Measurements from ENCODE around the gene LMAN2L.

LMAN2L gene

GRCh38 chr2:96739633-96740428 lies at the start of gene LMAN2L:
Gene LMAN2L, minus strand, starts transcription at chr2:96740064. Its CDS starts 24 bp downstream, at chr2:96740040.
- DNase-seq (ENCODE audit: low read depth, low spot score): peak; percentile 87

GRCh38 chr2:96789245-96789617 lies 49.4 kb upstream of the LMAN2L start:
- no peak for DNase-seq (ENCODE audit: low read depth, low spot score)

- no peak for DNase-seq (ENCODE audit: low read depth, low spot score)
Measured at GRCh38 chr2:96788442-96789244, 48.8 kb upstream of the LMAN2L start.

- no peak for DNase-seq (ENCODE audit: low read depth, low spot score)
Measured at GRCh38 chr2:96787411-96787810, 47.5 kb upstream of the LMAN2L start.

- DNase-seq (ENCODE audit: low read depth, low spot score): no peak
Measured at GRCh38 chr2:96783388-96783787, 43.5 kb upstream of the LMAN2L start.

- no peak for DNase-seq (ENCODE audit: low read depth, low spot score)
Measured at GRCh38 chr2:96775160-96775559, 35.3 kb upstream of the LMAN2L start.

- no peak for DNase-seq (ENCODE audit: low read depth, low spot score)
Measured at GRCh38 chr2:96773922-96774321, 34.1 kb upstream of the LMAN2L start.

GRCh38 chr2:96772903-96773671 lies 33.2 kb upstream of the LMAN2L start:
- no peak for DNase-seq (ENCODE audit: low read depth, low spot score)

- DNase-seq (ENCODE audit: low read depth, low spot score): no peak
Measured at GRCh38 chr2:96771796-96772618, 32.1 kb upstream of the LMAN2L start.

GRCh38 chr2:96770442-96771202 lies 30.8 kb upstream of the LMAN2L start:
- no peak for DNase-seq (ENCODE audit: low read depth, low spot score)

- no peak for DNase-seq (ENCODE audit: low read depth, low spot score)
Measured at GRCh38 chr2:96769814-96770213, 29.9 kb upstream of the LMAN2L start.

GRCh38 chr2:96768083-96768561 lies 28.3 kb upstream of the LMAN2L start:
- DNase-seq (ENCODE audit: low read depth, low spot score): no peak

- no peak for DNase-seq (ENCODE audit: low read depth, low spot score)
Measured at GRCh38 chr2:96767135-96767871, 27.4 kb upstream of the LMAN2L start.

GRCh38 chr2:96764253-96764637 lies 24.4 kb upstream of the LMAN2L start:
- DNase-seq (ENCODE audit: low read depth, low spot score): no peak

GRCh38 chr2:96763511-96764252 lies 23.8 kb upstream of the LMAN2L start:
- no peak for DNase-seq (ENCODE audit: low read depth, low spot score)

GRCh38 chr2:96762529-96763311 lies 22.9 kb upstream of the LMAN2L start:
- DNase-seq (ENCODE audit: low read depth, low spot score): no peak

GRCh38 chr2:96760986-96761832 lies 21.3 kb upstream of the LMAN2L start:
- no peak for DNase-seq (ENCODE audit: low read depth, low spot score)

All from brain pericyte (primary cell).